ENCODE data around the gene INAVA.

DNA sequence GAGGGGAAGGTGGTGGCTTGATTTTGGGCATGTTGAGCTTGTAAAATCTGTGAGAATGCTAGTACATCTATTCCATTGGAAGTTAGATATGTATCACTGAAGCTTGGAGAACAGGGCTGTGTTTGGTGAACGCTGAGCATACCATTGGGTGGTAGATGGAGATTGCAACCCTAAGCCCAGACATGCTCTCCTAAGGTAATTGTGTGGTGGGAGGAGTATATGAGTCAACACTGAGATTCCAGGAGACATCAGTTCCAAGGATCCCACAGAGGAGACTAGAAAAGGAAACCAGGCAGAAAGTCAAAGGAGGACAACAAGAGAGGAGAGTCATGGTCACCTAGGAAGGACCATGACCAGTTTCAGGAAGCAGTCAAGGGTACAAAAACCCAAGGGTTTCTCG lies 68.4 kb downstream of the INAVA start:
- TF ChIP-seq ZNF551 (CRISPR knock-in tag; IDR thresholded peaks at IDR 0.05) (no peak), NFIC (IDR thresholded peaks at IDR 0.05) (no peak), EGR1 (conservative IDR thresholded peaks at IDR 0.05) (no peak), L3MBTL2 (IDR thresholded peaks at IDR 0.05) (no peak), RCOR1 (IDR thresholded peaks at IDR 0.05; ENCODE audit: borderline replicate concordance in 1 of 2, low read depth in 2 of 2, low read length in 2 of 2) (no peak), EZH2 (IDR thresholded peaks at IDR 0.05; ENCODE audit: borderline replicate concordance, low read depth, low read length) (no peak), HDAC6 (IDR thresholded peaks at IDR 0.05; ENCODE audit: low read depth, low read length) (no peak), CEBPB (tag; IDR thresholded peaks at IDR 0.05) (no peak), LEF1 (IDR thresholded peaks at IDR 0.05) (no peak)
- TF ChIP-seq, protein P1, sequence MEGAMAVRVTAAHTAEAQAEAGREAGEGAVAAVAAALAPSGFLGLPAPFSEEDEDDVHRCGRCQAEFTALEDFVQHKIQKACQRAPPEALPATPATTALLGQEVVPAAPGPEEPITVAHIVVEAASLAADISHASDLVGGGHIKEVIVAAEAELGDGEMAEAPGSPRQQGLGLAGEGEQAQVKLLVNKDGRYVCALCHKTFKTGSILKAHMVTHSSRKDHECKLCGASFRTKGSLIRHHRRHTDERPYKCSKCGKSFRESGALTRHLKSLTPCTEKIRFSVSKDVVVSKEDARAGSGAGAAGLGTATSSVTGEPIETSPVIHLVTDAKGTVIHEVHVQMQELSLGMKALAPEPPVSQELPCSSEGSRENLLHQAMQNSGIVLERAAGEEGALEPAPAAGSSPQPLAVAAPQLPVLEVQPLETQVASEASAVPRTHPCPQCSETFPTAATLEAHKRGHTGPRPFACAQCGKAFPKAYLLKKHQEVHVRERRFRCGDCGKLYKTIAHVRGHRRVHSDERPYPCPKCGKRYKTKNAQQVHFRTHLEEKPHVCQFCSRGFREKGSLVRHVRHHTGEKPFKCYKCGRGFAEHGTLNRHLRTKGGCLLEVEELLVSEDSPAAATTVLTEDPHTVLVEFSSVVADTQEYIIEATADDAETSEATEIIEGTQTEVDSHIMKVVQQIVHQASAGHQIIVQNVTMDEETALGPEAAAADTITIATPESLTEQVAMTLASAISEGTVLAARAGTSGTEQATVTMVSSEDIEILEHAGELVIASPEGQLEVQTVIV (CRISPR knock-in tag; IDR thresholded peaks at IDR 0.05; ENCODE audit: borderline replicate concordance): no peak
- TF ChIP-seq, protein P2, sequence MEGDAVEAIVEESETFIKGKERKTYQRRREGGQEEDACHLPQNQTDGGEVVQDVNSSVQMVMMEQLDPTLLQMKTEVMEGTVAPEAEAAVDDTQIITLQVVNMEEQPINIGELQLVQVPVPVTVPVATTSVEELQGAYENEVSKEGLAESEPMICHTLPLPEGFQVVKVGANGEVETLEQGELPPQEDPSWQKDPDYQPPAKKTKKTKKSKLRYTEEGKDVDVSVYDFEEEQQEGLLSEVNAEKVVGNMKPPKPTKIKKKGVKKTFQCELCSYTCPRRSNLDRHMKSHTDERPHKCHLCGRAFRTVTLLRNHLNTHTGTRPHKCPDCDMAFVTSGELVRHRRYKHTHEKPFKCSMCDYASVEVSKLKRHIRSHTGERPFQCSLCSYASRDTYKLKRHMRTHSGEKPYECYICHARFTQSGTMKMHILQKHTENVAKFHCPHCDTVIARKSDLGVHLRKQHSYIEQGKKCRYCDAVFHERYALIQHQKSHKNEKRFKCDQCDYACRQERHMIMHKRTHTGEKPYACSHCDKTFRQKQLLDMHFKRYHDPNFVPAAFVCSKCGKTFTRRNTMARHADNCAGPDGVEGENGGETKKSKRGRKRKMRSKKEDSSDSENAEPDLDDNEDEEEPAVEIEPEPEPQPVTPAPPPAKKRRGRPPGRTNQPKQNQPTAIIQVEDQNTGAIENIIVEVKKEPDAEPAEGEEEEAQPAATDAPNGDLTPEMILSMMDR (IDR thresholded peaks at IDR 0.05 in 2 of 3, conservative IDR thresholded peaks at IDR 0.05 in 1 of 3; ENCODE audit: insufficient read depth in 2 of 3, low read depth in 1 of 3, low read length in 3 of 3): no peak
